Smooth muscle cell (in vitro differentiated cells): Measurements from ENCODE around the gene CHST1. TPM values are rescaled to one million over a fixed set of nuclear protein-coding genes. Genes with fewer than 3 reads are reported as not detected.

Source experiments
- DNase-seq: peaks from one replicate; lab custom pipeline; 2025; ENCODE audit not compliant: unreplicated experiment; lab: John Stamatoyannopoulos, UW
- H2AFZ ChIP-seq: fragments of 200-600 bp; sonication (generic); 2 replicates; pipeline ENCODE4 v1.6.0; 2016; ENCODE audit warnings: antibody characterized with exemption, low read depth, mild to moderate bottlenecking
- H3F3A ChIP-seq: fragments of 200-600 bp; sonication (generic); 2 replicates; pipeline ENCODE4 v1.6.0; 2017; ENCODE audit warnings: antibody characterized with exemption, low read depth
- H3K27ac ChIP-seq: fragments of 200-600 bp; sonication (generic); 2 replicates; pipeline ENCODE4 v1.5.1; 2016; ENCODE audit warnings: low read depth, mild to moderate bottlenecking
- H3K27me3 ChIP-seq: fragments of 200-600 bp; sonication (generic); 2 replicates; pipeline ENCODE4 v1.6.1; 2016; ENCODE audit warnings: low read depth, mild to moderate bottlenecking
- H3K36me3 ChIP-seq: fragments of 200-600 bp; sonication (generic); 2 replicates; pipeline ENCODE4 v1.5.1; 2016; ENCODE audit warnings: low read depth
- H3K4me1 ChIP-seq: fragments of 200-600 bp; sonication (generic); 2 replicates; pipeline ENCODE4 v1.5.1; 2016; ENCODE audit warnings: low read depth
- H3K4me2 ChIP-seq: fragments of 200-600 bp; sonication (generic); 2 replicates; pipeline ENCODE4 v1.6.0; 2016; ENCODE audit warnings: mild to moderate bottlenecking
- H3K4me3 ChIP-seq: fragments of 200-600 bp; sonication (generic); 2 replicates; pipeline ENCODE4 v1.5.1; 2016; ENCODE audit warnings: mild to moderate bottlenecking
- H3K79me2 ChIP-seq: fragments of 200-600 bp; sonication (generic); 2 replicates; pipeline ENCODE4 v1.6.0; 2016; ENCODE audit warnings: low read depth, mild to moderate bottlenecking
- H3K9ac ChIP-seq: fragments of 200-600 bp; sonication (generic); 2 replicates; pipeline ENCODE4 v1.6.0; 2016; ENCODE audit warnings: low read depth
- H3K9me3 ChIP-seq: fragments of 200-600 bp; sonication (generic); replicated peaks from 2 replicates; pipeline ENCODE4 v1.5.1; 2016; ENCODE audit warnings: low read depth
- H4K20me1 ChIP-seq: fragments of 200-600 bp; sonication (generic); 2 replicates; pipeline ENCODE4 v1.6.0; 2016; ENCODE audit warnings: low read depth
- CTCF ChIP-seq: fragments of 200-600 bp; sonication (generic); IDR thresholded peaks from 2 replicates; pipeline ENCODE4 v1.5.1; 2017; ENCODE audit warnings: borderline replicate concordance, mild to moderate bottlenecking, antibody characterized with exemption; ENCODE audit not compliant: insufficient read depth, poor library complexity, severe bottlenecking
- WGBS: methylation state at CpG from one replicate; pipeline ENCODE4 v1.1.7; 2016; ENCODE audit warnings: low lambda C conversion rate; 5-methylcytosine and 5-hydroxymethylcytosine counted together
- polyA plus RNA-seq: library from polyadenylated mRNA; unstranded; fragments of >200 nt; fragmentation: Nextera tagmentation; extraction: Ambion mirVana; gene quantifications from 2 replicates; pipeline ENCODE4 v1.2.1, GENCODE V29; 2016
- total RNA-seq: library from RNA; depleted of rRNA; stranded (reverse); fragments of >200 nt; gene quantifications from 2 replicates; pipeline ENCODE4 v1.2.3, GENCODE V29; 2014

CHST1 gene
- total and polyA plus RNA-seq, 2 experiments from 2014 or later, result 3.8 to 15.9 TPM

GRCh38 chr11:45622861-45623260 lies 42.6 kb downstream of the CHST1 start:
- no peak for DNase-seq
- Histone ChIP-seq H3K4me2 (no peak overlapping the region), H3K9me3 (no peaks in the 10 kb centered on the region), H3F3A (no peaks in the 10 kb centered on the region), H3K36me3 (no peaks in the 10 kb centered on the region), H3K79me2 (no peaks in the 10 kb centered on the region), H3K4me1 (peaks cover 8% of the 10 kb centered on the region), H4K20me1 (no peaks in the 10 kb centered on the region), H3K27ac (no peak overlapping the region), H3K27me3 (peaks cover 37% of the 10 kb centered on the region), H3K9ac (no peak overlapping the region), H3K4me3 (no peak overlapping the region), H2AFZ (no peak overlapping the region)
- no peak for TF ChIP-seq CTCF
- WGBS, result 89% methylated on average over 2 of the region's 2 CpGs

GRCh38 chr11:45622283-45622682 lies 43.1 kb downstream of the CHST1 start:
- Histone ChIP-seq H3K27me3 (peaks cover 37% of the 10 kb centered on the region), H2AFZ (no peak overlapping the region), H3K79me2 (no peaks in the 10 kb centered on the region), H3K4me2 (no peak overlapping the region), H3K27ac (no peak overlapping the region), H3K4me3 (no peak overlapping the region), H4K20me1 (no peaks in the 10 kb centered on the region), H3K9ac (no peak overlapping the region), H3K36me3 (no peaks in the 10 kb centered on the region), H3K4me1 (peaks cover 12% of the 10 kb centered on the region), H3K9me3 (no peaks in the 10 kb centered on the region), H3F3A (no peaks in the 10 kb centered on the region)
- no peak for TF ChIP-seq CTCF
- DNase-seq, result no peak
- 89% methylated on average over 2 of the region's 2 CpGs for WGBS

GRCh38 chr11:45621588-45621987 lies 43.8 kb downstream of the CHST1 start:
- Histone ChIP-seq H4K20me1 (no peaks in the 10 kb centered on the region), H3K9ac (no peak overlapping the region), H3K36me3 (no peaks in the 10 kb centered on the region), H3K4me3 (no peak overlapping the region), H2AFZ (no peak overlapping the region), H3K4me1 (peaks cover 12% of the 10 kb centered on the region), H3K4me2 (no peak overlapping the region), H3K27me3 (peaks cover 31% of the 10 kb centered on the region), H3K9me3 (no peaks in the 10 kb centered on the region), H3K79me2 (no peaks in the 10 kb centered on the region), H3K27ac (no peak overlapping the region), H3F3A (no peaks in the 10 kb centered on the region)
- 50% methylated on average over 1 of the region's 1 CpG for WGBS
- DNase-seq, result no peak
- TF ChIP-seq CTCF, result no peak

- Histone ChIP-seq H3K9ac (no peak overlapping the region), H4K20me1 (no peaks in the 10 kb centered on the region), H3K79me2 (no peaks in the 10 kb centered on the region), H3K36me3 (no peaks in the 10 kb centered on the region), H2AFZ (no peak overlapping the region), H3K4me1 (peaks cover 12% of the 10 kb centered on the region), H3K9me3 (no peaks in the 10 kb centered on the region), H3K27me3 (peaks cover 22% of the 10 kb centered on the region), H3K4me3 (no peak overlapping the region), H3F3A (no peaks in the 10 kb centered on the region), H3K27ac (no peak overlapping the region), H3K4me2 (no peak overlapping the region)
- TF ChIP-seq CTCF, result no peak
- WGBS, result 91% methylated on average over 3 of the region's 3 CpGs
- no peak for DNase-seq
These were observed 45.2 kb downstream of the CHST1 start for GRCh38 chr11:45620243-45620642.
